Measurements from ENCODE around the gene HSPB2. TPM values are rescaled to one million over a fixed set of nuclear protein-coding genes. Genes with fewer than 3 reads are reported as not detected.

The HSPB2 gene
- total RNA-seq, 1 experiment from 2014 or later = 0.28 TPM

DNA sequence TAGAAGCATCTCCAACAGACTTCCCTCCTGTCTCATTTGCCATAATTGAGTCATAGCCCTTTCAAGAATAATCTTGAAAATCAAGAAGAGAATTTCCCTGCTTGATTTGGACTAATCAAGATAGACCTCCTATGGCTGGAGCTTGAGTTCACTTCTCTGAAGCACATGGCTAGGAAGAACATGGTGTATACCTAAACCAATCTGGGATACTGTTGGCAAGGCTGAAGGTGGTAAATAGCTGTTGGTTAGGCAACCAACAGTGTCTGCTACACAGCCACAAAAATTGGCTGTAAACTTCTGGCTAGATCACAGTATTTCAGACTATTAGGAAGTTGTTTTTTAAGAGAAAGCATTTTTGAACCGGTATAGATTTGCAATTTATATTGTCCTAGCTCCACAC is 5.9 kb upstream of the HSPB2 start:
- Histone ChIP-seq H3K9me2 (ENCODE audit: insufficient read depth) (no peaks in the 10 kb centered on the region), H3K79me2 (ENCODE audit: low read depth) (no peaks in the 10 kb centered on the region), H3K36me3 (ENCODE audit: low read depth) (no peaks in the 10 kb centered on the region), H3K4me1 (replicated peaks; ENCODE audit: insufficient read depth) (peaks cover under 1% of the 10 kb centered on the region; the same call in 1 of the 2 replicates), H3K27me3 (ENCODE audit: insufficient read depth, low read depth) (no peaks in the 10 kb centered on the region), H3K4me3 (no peak overlapping the region), H3F3A (ENCODE audit: insufficient read depth, low read depth) (no peaks in the 10 kb centered on the region), H3K27ac (no peak overlapping the region), H4K20me1 (ENCODE audit: insufficient read depth) (no peaks in the 10 kb centered on the region), H3K4me2 (no peak overlapping the region), H2AFZ (no peak overlapping the region), H3K9me3 (ENCODE audit: insufficient read depth, low read depth) (no peaks in the 10 kb centered on the region)
- no peak for TF ChIP-seq EZH2 (IDR thresholded peaks at IDR 0.05; ENCODE audit: low read depth)
- TF ChIP-seq, protein P1, sequence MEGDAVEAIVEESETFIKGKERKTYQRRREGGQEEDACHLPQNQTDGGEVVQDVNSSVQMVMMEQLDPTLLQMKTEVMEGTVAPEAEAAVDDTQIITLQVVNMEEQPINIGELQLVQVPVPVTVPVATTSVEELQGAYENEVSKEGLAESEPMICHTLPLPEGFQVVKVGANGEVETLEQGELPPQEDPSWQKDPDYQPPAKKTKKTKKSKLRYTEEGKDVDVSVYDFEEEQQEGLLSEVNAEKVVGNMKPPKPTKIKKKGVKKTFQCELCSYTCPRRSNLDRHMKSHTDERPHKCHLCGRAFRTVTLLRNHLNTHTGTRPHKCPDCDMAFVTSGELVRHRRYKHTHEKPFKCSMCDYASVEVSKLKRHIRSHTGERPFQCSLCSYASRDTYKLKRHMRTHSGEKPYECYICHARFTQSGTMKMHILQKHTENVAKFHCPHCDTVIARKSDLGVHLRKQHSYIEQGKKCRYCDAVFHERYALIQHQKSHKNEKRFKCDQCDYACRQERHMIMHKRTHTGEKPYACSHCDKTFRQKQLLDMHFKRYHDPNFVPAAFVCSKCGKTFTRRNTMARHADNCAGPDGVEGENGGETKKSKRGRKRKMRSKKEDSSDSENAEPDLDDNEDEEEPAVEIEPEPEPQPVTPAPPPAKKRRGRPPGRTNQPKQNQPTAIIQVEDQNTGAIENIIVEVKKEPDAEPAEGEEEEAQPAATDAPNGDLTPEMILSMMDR (conservative IDR thresholded peaks at IDR 0.05) = no peak
- no peak for DNase-seq
- POLR2A ChIA-PET (ENCODE audit: unreplicated experiment) = interaction anchor here (0.7 kb wide), 1 partner anchor 114 kb away, joined by 9 read pairs; no protein-coding TSS in a partner anchor
- intact Hi-C loops (cut with micrococcal nuclease; ENCODE audit: unreplicated experiment) = no loop called here
- CTCF ChIA-PET = no interaction called here
- no TSS peak for BruUV-seq (replicated peaks)

DNA sequence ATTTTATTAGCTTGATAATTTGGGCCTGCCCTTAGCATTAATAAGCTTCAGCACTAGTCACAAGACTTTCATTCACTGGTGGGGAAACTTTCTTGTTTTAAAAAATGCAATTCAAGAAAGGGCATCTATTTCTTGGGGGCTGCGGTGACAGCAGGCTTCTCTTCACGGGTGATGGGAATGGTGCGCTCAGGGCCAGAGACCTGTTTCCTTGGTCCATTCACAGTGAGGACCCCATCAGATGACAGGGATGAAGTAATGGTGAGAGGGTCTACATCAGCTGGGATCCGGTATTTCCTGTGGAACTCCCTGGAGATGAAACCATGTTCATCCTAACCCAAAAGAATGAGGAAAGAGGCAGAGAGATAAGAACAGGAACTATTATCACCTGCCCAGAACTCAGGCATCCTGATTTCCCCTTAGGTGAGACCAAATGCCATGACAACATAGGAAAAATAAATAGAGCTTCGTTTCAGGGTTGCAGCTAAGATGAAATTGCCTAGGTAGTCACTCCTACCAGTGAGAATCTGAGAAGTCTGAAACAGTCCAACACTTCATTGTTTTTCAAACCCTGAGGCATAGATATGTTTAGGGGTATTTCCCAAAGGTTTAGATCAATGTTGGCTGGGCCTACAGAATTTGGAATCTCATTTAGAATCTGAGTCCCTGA is 3.8 kb upstream of the HSPB2 start:
- Histone ChIP-seq H3K27me3 (ENCODE audit: insufficient read depth, low read depth) (no peaks in the 10 kb centered on the region), H3K79me2 (ENCODE audit: low read depth) (no peaks in the 10 kb centered on the region), H2AFZ (no peak overlapping the region), H3K27ac (no peak overlapping the region), H4K20me1 (ENCODE audit: insufficient read depth) (no peaks in the 10 kb centered on the region), H3K4me1 (replicated peaks; ENCODE audit: insufficient read depth) (peaks cover 6% of the 10 kb centered on the region; the same call in 1 of the 2 replicates), H3F3A (ENCODE audit: insufficient read depth, low read depth) (no peaks in the 10 kb centered on the region), H3K9me3 (ENCODE audit: insufficient read depth, low read depth) (no peaks in the 10 kb centered on the region), H3K36me3 (ENCODE audit: low read depth) (no peaks in the 10 kb centered on the region), H3K9me2 (ENCODE audit: insufficient read depth) (no peaks in the 10 kb centered on the region), H3K4me2 (no peak overlapping the region), H3K4me3 (no peak overlapping the region)
- intact Hi-C loops (cut with micrococcal nuclease; ENCODE audit: unreplicated experiment) = no loop called here
- ChIA-PET POLR2A (ENCODE audit: unreplicated experiment) (interaction anchor here (0.6 kb wide), 1 partner anchor 10 kb away, joined by 3 read pairs; no protein-coding TSS in a partner anchor), CTCF (no interaction called here)
- DNase-seq = no peak
- BruUV-seq (replicated peaks) = no TSS peak
- TF ChIP-seq EZH2 (IDR thresholded peaks at IDR 0.05; ENCODE audit: low read depth) = no peak
- TF ChIP-seq, protein P1 (conservative IDR thresholded peaks at IDR 0.05) = no peak

DNA sequence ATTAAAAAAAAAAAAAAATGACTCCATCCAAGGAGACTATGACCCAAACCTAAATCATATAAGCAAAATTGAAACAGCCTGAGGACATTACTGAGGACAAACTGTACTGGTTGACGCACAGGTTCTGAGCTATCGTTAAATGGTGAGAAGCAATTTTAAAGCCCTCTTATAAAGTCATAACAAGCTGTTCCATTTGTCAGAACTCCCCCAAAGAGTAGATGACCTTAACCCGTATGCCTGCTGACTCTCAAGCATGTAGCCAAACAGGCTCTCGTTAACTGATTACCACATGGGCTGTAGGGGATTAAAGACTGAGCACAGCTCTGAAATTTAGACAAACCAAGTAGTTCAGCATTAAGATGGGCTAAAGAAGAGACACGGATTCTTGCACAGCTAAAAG is 3.2 kb upstream of the HSPB2 start:
- CTCF ChIA-PET = no interaction called here
- BruUV-seq (replicated peaks) = no TSS peak

More for the DNA sequence above, 3.2 kb upstream of the HSPB2 start:
- H2AFZ ChIP-seq = no peak overlapping the region
- H3K4me3 ChIP-seq = no peak overlapping the region
- POLR2A ChIA-PET (ENCODE audit: unreplicated experiment) = interaction anchor here (0.6 kb wide), 1 partner anchor 9 kb away, joined by 3 read pairs; no protein-coding TSS in a partner anchor
- TF ChIP-seq, protein P1 (conservative IDR thresholded peaks at IDR 0.05) = no peak
- no peak for TF ChIP-seq EZH2 (IDR thresholded peaks at IDR 0.05; ENCODE audit: low read depth)
- no peak overlapping the region for H3K4me2 ChIP-seq
- H3F3A ChIP-seq (ENCODE audit: insufficient read depth, low read depth) = no peaks in the 10 kb centered on the region
- H3K79me2 ChIP-seq (ENCODE audit: low read depth) = no peaks in the 10 kb centered on the region
- H3K9me2 ChIP-seq (ENCODE audit: insufficient read depth) = no peaks in the 10 kb centered on the region
- intact Hi-C loops (cut with micrococcal nuclease; ENCODE audit: unreplicated experiment) = no loop called here
- no peaks in the 10 kb centered on the region for H3K36me3 ChIP-seq (ENCODE audit: low read depth)
- no peaks in the 10 kb centered on the region for H4K20me1 ChIP-seq (ENCODE audit: insufficient read depth)
- H3K4me1 ChIP-seq (replicated peaks; ENCODE audit: insufficient read depth) = peaks cover 6% of the 10 kb centered on the region; the same call in 1 of the 2 replicates
- no peaks in the 10 kb centered on the region for H3K9me3 ChIP-seq (ENCODE audit: insufficient read depth, low read depth)
- DNase-seq = no peak
- H3K27ac ChIP-seq = no peak overlapping the region
- no peaks in the 10 kb centered on the region for H3K27me3 ChIP-seq (ENCODE audit: insufficient read depth, low read depth)

Data from PC-9 (cell line).